K562 (cell line): ENCODE results near the gene PIP4K2A. TPM values are rescaled to one million over a fixed set of nuclear protein-coding genes. Genes with fewer than 3 reads are reported as not detected.

Experiments used
- CBFA2T2 ChIP-seq: fragments of 450-650 bp; conservative IDR thresholded peaks from 2 replicates; pipeline ENCODE4 v1.6.1; 2017; ENCODE audit warnings: mild to moderate bottlenecking
- GMEB1 ChIP-seq: fragments of 250-450 bp; sonication (Bioruptor Pico); IDR thresholded peaks from 2 replicates; pipeline ENCODE4 v1.4.0; 2020; ENCODE audit warnings: mild to moderate bottlenecking
- KLF6 ChIP-seq: fragments of 250-450 bp; sonication (Bioruptor Pico); IDR thresholded peaks from 2 replicates; pipeline ENCODE4 v1.4.0; 2020; ENCODE audit warnings: mild to moderate bottlenecking, moderate library complexity, borderline replicate concordance
- MAZ ChIP-seq, 2 experiments: fragments of 450-650 bp in 1 of 2; sonication (generic) in 1 of 2; formaldehyde crosslinking; IDR thresholded peaks in 1 of 2; conservative IDR thresholded peaks in 1 of 2; 2 replicates each; pipeline versions ENCODE4 v1.4.0 to v1.5.0; 2020; ENCODE audit warnings: mild to moderate bottlenecking in 1 of 2, missing genetic modification reagents in 1 of 2
- NR2C2 ChIP-seq, 2 experiments: fragments of 200-800 bp in 1 of 2; sonication (Bioruptor generic) in 1 of 2; sonication (generic) in 1 of 2; formaldehyde crosslinking in 1 of 2; IDR thresholded peaks; 2 replicates each; pipeline versions ENCODE4 v1.6.1 to v1.8.0; 2016 to 2022; ENCODE audit warnings: mild to moderate bottlenecking in 1 of 2, missing compliant biosample characterization in 1 of 2, missing genetic modification characterization in 1 of 2, missing genetic modification reagents in 1 of 2
- PML ChIP-seq: IDR thresholded peaks from 2 replicates; pipeline ENCODE4 v1.6.1; 2012; ENCODE audit warnings: low read length, inconsistent platforms
- RERE ChIP-seq: sonication (generic); formaldehyde crosslinking; IDR thresholded peaks from 2 replicates; pipeline ENCODE4 v1.8.0; 2023; ENCODE audit warnings: missing genetic modification reagents, mild to moderate bottlenecking, borderline replicate concordance
- SMARCA4 ChIP-seq: fragments of 450-650 bp; IDR thresholded peaks from 2 replicates; pipeline ENCODE4 v1.6.1; 2016
- ZNF175 ChIP-seq: fragments of 200-800 bp; sonication (Bioruptor generic); IDR thresholded peaks from 2 replicates; pipeline ENCODE4 v1.6.1; 2016; ENCODE audit warnings: low read depth, mild to moderate bottlenecking, missing genetic modification characterization, missing compliant biosample characterization
- ZNF232 ChIP-seq: sonication (generic); formaldehyde crosslinking; IDR thresholded peaks from 2 replicates; pipeline ENCODE4 v1.8.0; 2022; ENCODE audit warnings: mild to moderate bottlenecking, missing genetic modification reagents
- ZNF311 ChIP-seq: fragments of 250-450 bp; sonication (Bioruptor Pico); IDR thresholded peaks from 2 replicates; pipeline ENCODE4 v1.4.0; 2020; ENCODE audit warnings: mild to moderate bottlenecking, moderate library complexity
- ZNF316 ChIP-seq: fragments of 450-650 bp; IDR thresholded peaks from 2 replicates; pipeline ENCODE4 v1.6.1; 2016
- ZNF324 ChIP-seq: fragments of 250-450 bp; sonication (Bioruptor Pico); IDR thresholded peaks from 2 replicates; pipeline ENCODE4 v1.4.0; 2020; ENCODE audit warnings: mild to moderate bottlenecking
- ZNF551 ChIP-seq: fragments of 250-450 bp; sonication (Bioruptor Pico); IDR thresholded peaks from 2 replicates; pipeline ENCODE4 v1.5.0; 2021; ENCODE audit warnings: mild to moderate bottlenecking, moderate library complexity
- ZNF584 ChIP-seq: fragments of 200-800 bp; sonication (Bioruptor generic); IDR thresholded peaks from 2 replicates; pipeline ENCODE4 v1.6.1; 2016; ENCODE audit warnings: low read depth, mild to moderate bottlenecking, missing genetic modification characterization, missing compliant biosample characterization
- polyA plus RNA-seq, 8 experiments: library from polyadenylated mRNA; depleted of rRNA in 4 of 8; stranded (reverse) in 5 of 8; unstranded in 3 of 8; fragments of >200 nt; fragmentation: Nextera tagmentation in 2 of 8; fragmentation: Illumina TruSeq in 1 of 8; extraction: Ambion mirVana in 2 of 8; extraction: Trizol in 1 of 8; gene quantifications; 2 replicates each; pipeline versions ENCODE4 v1.2.1 to v1.2.3, GENCODE V29; 2011 to 2014; ENCODE audit warnings: inconsistent platforms in 1 of 8, missing spikeins in 1 of 8
- total RNA-seq, 7 experiments: library from RNA; depleted of rRNA in 6 of 7; stranded (reverse); fragments of >200 nt in 6 of 7; fragmentation: Illumina TruSeq in 2 of 7; extraction: Trizol in 2 of 7; gene quantifications; 2 replicates each; pipeline versions ENCODE4 v1.2.1 to v1.2.3, GENCODE V29; 2011 to 2021; ENCODE audit warnings: low replicate concordance in 1 of 7

The PIP4K2A gene
- total and polyA plus RNA-seq, 9 of the 15 experiments (the other 6 are each of a cell fraction or from before 2014, with no cell fraction given): 35.6 to 117 (median 71.9) TPM

- TF ChIP-seq NR2C2 (CRISPR knock-in tag; IDR thresholded peaks at IDR 0.05) (no peak), NR2C2 (tag; IDR thresholded peaks at IDR 0.05) (no peak), ZNF316 (no peak), SMARCA4 (0 out of 2 replicates have a peak, but pooled peaks have one; percentile 21), ZNF232 (0 out of 2 replicates have a peak, but pooled peaks have one; percentile 70), ZNF584 (CRISPR knock-in tag) (no peak), KLF6 (no peak), RERE (0 out of 2 replicates have a peak, but pooled peaks have one; percentile 89), GMEB1 (CRISPR knock-in tag) (peak; percentile 93), ZNF175 (0 out of 2 replicates have a peak, but pooled peaks have one; percentile 41), MAZ (CRISPR knock-in tag; conservative IDR thresholded peaks at IDR 0.05 in 1 of 2, IDR thresholded peaks at IDR 0.05 in 1 of 2) (peak; percentile 75 to 92), CBFA2T2 (no peak), ZNF311 (CRISPR knock-in tag) (0 out of 2 replicates have a peak, but pooled peaks have one; percentile 42), PML (no peak), ZNF551 (CRISPR knock-in tag) (no peak), ZNF324 (no peak)
These were observed at the start of gene PIP4K2A (continued) for GRCh38 chr10:22714479-22715289.
